Upper lobe of left lung (tissue), 6 donors: Measurements from ENCODE around the gene SPTB. TPM values are rescaled to one million over a fixed set of nuclear protein-coding genes. Genes with fewer than 3 reads are reported as not detected.

Experiments used
- ATAC-seq, 2 donors: fragments of 200-7000 bp; cut with Tn5 transposase; one replicate each; pipeline ENCODE4 v1.9.1; 2022; ENCODE audit warnings: mild to moderate bottlenecking in 2 of 2, moderate library complexity in 2 of 2; ENCODE audit not compliant: low FRiP score in 2 of 2
- DNase-seq, 2 donors: peaks; one replicate each; pipeline ENCODE4 v3.0.0-alpha.2; 2019 to 2020
- H3K27ac ChIP-seq, 4 donors: fragments of 200-600 bp; sonication (generic); one replicate each; pipeline ENCODE4 v1.5.1; 2016 to 2019
- H3K27me3 ChIP-seq, 4 donors: fragments of 200-600 bp; sonication (generic); one replicate each; pipeline ENCODE4 v1.5.1; 2017 to 2019
- H3K36me3 ChIP-seq, 4 donors: fragments of 200-600 bp; sonication (generic); one replicate each; pipeline ENCODE4 v1.5.1; 2016 to 2019
- H3K4me1 ChIP-seq, 4 donors: fragments of 200-600 bp; sonication (generic); one replicate each; pipeline ENCODE4 v1.5.1; 2018 to 2019
- H3K4me3 ChIP-seq, 4 donors: fragments of 200-600 bp; sonication (generic); one replicate each; pipeline ENCODE4 v1.5.1; 2017 to 2019; ENCODE audit warnings: mild to moderate bottlenecking in 2 of 4, moderate library complexity in 1 of 4
- H3K9me3 ChIP-seq, 4 donors: fragments of 200-600 bp; sonication (generic); one replicate each; pipeline ENCODE4 v1.5.1; 2018 to 2019
- EP300 ChIP-seq, 4 donors: sonication (generic); formaldehyde crosslinking; IDR thresholded peaks; one replicate each; pipeline ENCODE4 v1.5.1; 2017; ENCODE audit warnings: antibody characterized with exemption in 4 of 4, control low read depth in 2 of 4
- POLR2A ChIP-seq, 4 donors: fragments of 450-650 bp; IDR thresholded peaks; one replicate each; pipeline ENCODE4 v1.5.1; 2016 to 2017; ENCODE audit warnings: antibody characterized with exemption in 4 of 4, mild to moderate bottlenecking in 2 of 4
- POLR2AphosphoS5 ChIP-seq, 2 donors: sonication (generic); formaldehyde crosslinking; IDR thresholded peaks; one replicate each; pipeline ENCODE4 v1.5.1; 2017; ENCODE audit warnings: antibody characterized with exemption in 2 of 2
- WGBS, 2 donors: methylation state at CpG; one replicate each; pipeline ENCODE4 v1.1.5; 2017 to 2018; 5-methylcytosine and 5-hydroxymethylcytosine counted together
- total RNA-seq, 6 donors: library from RNA; depleted of rRNA in 4 of 6; stranded (reverse); fragments of >200 nt in 4 of 6; gene quantifications; one replicate each; pipeline versions ENCODE4 v1.1.0 to v1.2.1, GENCODE V29; 2016 to 2021
- TF ChIP-seq, protein P1 (sequence below), 6 experiments: fragments of 450-650 bp in 4 of 6; fragments of 200-600 bp in 2 of 6; sonication (generic) in 2 of 6; IDR thresholded peaks; one replicate each; pipeline ENCODE4 v1.5.1; 2016 to 2019; ENCODE audit warnings: antibody characterized with exemption in 6 of 6
- donor health status: DM: no; HTN: no; CAD: no; lungs with moderate emphysema.
- donor health status: DM: no; HTN: yes; CAD: no; lungs with severe emphysema.

The SPTB gene
- total RNA-seq, 6 donors from 2014 or later: 2.1 to 3.3 (median 2.7) TPM

- H3K36me3 ChIP-seq: no peaks in the 10 kb centered on the region
- no peaks in the 10 kb centered on the region for H3K27me3 ChIP-seq
- H3K27ac ChIP-seq: no peak overlapping the region
- no peaks in the 10 kb centered on the region for H3K4me1 ChIP-seq
- 67 to 72% methylated on average over 6 of the region's 6 CpGs for WGBS, 2 donors
- TF ChIP-seq EP300 (IDR thresholded peaks at IDR 0.05) (no peak), POLR2A (IDR thresholded peaks at IDR 0.05) (no peak), POLR2AphosphoS5 (IDR thresholded peaks at IDR 0.05) (no peak)
- TF ChIP-seq, protein P1, sequence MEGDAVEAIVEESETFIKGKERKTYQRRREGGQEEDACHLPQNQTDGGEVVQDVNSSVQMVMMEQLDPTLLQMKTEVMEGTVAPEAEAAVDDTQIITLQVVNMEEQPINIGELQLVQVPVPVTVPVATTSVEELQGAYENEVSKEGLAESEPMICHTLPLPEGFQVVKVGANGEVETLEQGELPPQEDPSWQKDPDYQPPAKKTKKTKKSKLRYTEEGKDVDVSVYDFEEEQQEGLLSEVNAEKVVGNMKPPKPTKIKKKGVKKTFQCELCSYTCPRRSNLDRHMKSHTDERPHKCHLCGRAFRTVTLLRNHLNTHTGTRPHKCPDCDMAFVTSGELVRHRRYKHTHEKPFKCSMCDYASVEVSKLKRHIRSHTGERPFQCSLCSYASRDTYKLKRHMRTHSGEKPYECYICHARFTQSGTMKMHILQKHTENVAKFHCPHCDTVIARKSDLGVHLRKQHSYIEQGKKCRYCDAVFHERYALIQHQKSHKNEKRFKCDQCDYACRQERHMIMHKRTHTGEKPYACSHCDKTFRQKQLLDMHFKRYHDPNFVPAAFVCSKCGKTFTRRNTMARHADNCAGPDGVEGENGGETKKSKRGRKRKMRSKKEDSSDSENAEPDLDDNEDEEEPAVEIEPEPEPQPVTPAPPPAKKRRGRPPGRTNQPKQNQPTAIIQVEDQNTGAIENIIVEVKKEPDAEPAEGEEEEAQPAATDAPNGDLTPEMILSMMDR (IDR thresholded peaks at IDR 0.05): no peak
- no peak for DNase-seq
- H3K9me3 ChIP-seq: no peaks in the 10 kb centered on the region
- no peak for ATAC-seq
- no peak overlapping the region for H3K4me3 ChIP-seq
These were observed 13.7 kb downstream of the SPTB start for GRCh38 chr14:64865992-64866391.

DNA sequence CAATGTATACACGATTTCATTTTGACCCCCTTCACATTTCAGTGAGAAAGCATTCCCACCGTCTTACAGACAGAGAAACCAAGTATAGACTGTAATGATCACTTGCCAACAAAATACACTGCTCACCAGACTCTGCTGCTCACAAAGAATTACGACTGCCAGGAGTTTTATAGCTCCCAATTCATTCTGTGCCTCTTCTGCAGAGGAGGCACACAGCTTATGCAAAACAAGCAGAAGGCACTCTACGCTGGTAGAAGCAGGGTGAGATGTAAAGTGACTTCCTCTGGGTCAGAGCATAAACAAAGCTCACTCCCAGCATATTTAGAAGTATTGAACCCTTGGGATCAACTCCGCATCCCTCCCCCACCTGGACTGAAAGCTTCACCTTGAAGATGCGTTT, 14.6 kb downstream of the SPTB start:
- TF ChIP-seq POLR2AphosphoS5 (IDR thresholded peaks at IDR 0.05): no peak
- TF ChIP-seq, protein P1 (IDR thresholded peaks at IDR 0.05): no peak
- TF ChIP-seq EP300 (IDR thresholded peaks at IDR 0.05): no peak
- no peak for TF ChIP-seq POLR2A (IDR thresholded peaks at IDR 0.05)

DNA sequence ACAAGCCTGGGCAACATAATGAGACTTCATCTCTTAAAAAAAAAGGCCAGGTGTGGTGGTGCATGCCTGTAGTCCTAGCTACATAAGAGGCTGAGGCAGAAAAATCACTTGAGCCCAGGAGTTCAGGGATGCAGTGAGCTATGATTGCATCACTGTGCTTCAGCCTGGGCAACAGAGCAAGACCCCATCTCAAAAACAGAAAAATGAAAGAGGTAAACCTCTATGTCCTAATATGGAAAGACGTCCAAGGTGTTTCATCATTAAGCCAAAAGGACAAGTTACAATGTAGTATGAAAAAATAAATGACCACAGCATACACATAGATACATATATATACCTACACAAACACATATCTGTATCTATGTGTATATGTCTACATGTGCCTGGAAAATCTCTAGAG, 15.4 kb downstream of the SPTB start:
- Histone ChIP-seq H3K9me3 (no peaks in the 10 kb centered on the region), H3K36me3 (no peaks in the 10 kb centered on the region), H3K27ac (no peak overlapping the region), H3K4me3 (no peak overlapping the region), H3K4me1 (no peaks in the 10 kb centered on the region), H3K27me3 (no peaks in the 10 kb centered on the region)
- ATAC-seq (no peak), DNase-seq (no peak)
- TF ChIP-seq, protein P1 (IDR thresholded peaks at IDR 0.05): no peak
- TF ChIP-seq POLR2AphosphoS5 (IDR thresholded peaks at IDR 0.05): no peak
- no peak for TF ChIP-seq POLR2A (IDR thresholded peaks at IDR 0.05)
- TF ChIP-seq EP300 (IDR thresholded peaks at IDR 0.05): no peak
- 87 to 94% methylated on average over 1 of the region's 1 CpG for WGBS, 2 donors

More for the DNA sequence above, 14.6 kb downstream of the SPTB start:
- ATAC-seq (no peak), DNase-seq (no peak)
- Histone ChIP-seq H3K36me3 (no peaks in the 10 kb centered on the region), H3K9me3 (no peaks in the 10 kb centered on the region), H3K27ac (no peak overlapping the region), H3K4me3 (no peak overlapping the region), H3K27me3 (no peaks in the 10 kb centered on the region), H3K4me1 (no peaks in the 10 kb centered on the region)
- 66 to 86% methylated on average over 5 to 6 of the region's 6 CpGs for WGBS, 2 donors

GRCh38 chr14:64861916-64862315, 17.8 kb downstream of the SPTB start:
- H3K27ac ChIP-seq: no peak overlapping the region
- no peak overlapping the region for H3K4me3 ChIP-seq
- TF ChIP-seq, protein P1 (IDR thresholded peaks at IDR 0.05): no peak
- no peak for TF ChIP-seq POLR2AphosphoS5 (IDR thresholded peaks at IDR 0.05)
- no peak for TF ChIP-seq POLR2A (IDR thresholded peaks at IDR 0.05)
- TF ChIP-seq EP300 (IDR thresholded peaks at IDR 0.05): no peak
- H3K36me3 ChIP-seq: no peaks in the 10 kb centered on the region
- no peak for DNase-seq
- WGBS, 2 donors: 39 to 50% methylated on average over 3 of the region's 3 CpGs
- ATAC-seq: no peak
- no peaks in the 10 kb centered on the region for H3K4me1 ChIP-seq
- H3K27me3 ChIP-seq: no peaks in the 10 kb centered on the region
- no peaks in the 10 kb centered on the region for H3K9me3 ChIP-seq

- DNase-seq: no peak
- Histone ChIP-seq H3K4me3 (no peak overlapping the region), H3K27me3 (no peaks in the 10 kb centered on the region), H3K4me1 (no peaks in the 10 kb centered on the region), H3K27ac (no peak overlapping the region), H3K9me3 (no peaks in the 10 kb centered on the region), H3K36me3 (no peaks in the 10 kb centered on the region)
- WGBS, 2 donors: 44 to 51% methylated on average over 2 of the region's 2 CpGs
- TF ChIP-seq EP300 (IDR thresholded peaks at IDR 0.05) (no peak), POLR2AphosphoS5 (IDR thresholded peaks at IDR 0.05) (no peak), POLR2A (IDR thresholded peaks at IDR 0.05) (no peak)
- TF ChIP-seq, protein P1 (IDR thresholded peaks at IDR 0.05): no peak
- no peak for ATAC-seq
These were observed 19.7 kb downstream of the SPTB start for GRCh38 chr14:64860039-64860438.
